Hepatocyte (in vitro differentiated cells): ENCODE measurements around the gene MAP3K2. TPM values are rescaled to one million over a fixed set of nuclear protein-coding genes. Genes with fewer than 3 reads are reported as not detected.
"Not testable (repeated sequence)": the region's sequence is repeated elsewhere in the genome, so short reads cannot be mapped to it uniquely, and the experiment has no call there.

Experiments
- DNase-seq: peaks from one replicate; pipeline ENCODE4 v3.0.0-alpha.2; 2016; ENCODE audit warnings: low spot score
- H2AFZ ChIP-seq: fragments of 200-600 bp; sonication (generic); 2 replicates; pipeline ENCODE4 v1.6.0; 2016; ENCODE audit warnings: antibody characterized with exemption, mild to moderate bottlenecking
- H3K27ac ChIP-seq: fragments of 200-600 bp; sonication (generic); 2 replicates; pipeline ENCODE4 v1.5.1; 2016; ENCODE audit warnings: mild to moderate bottlenecking
- H3K27me3 ChIP-seq: fragments of 200-600 bp; sonication (generic); 2 replicates; pipeline ENCODE4 v1.6.1; 2016
- H3K36me3 ChIP-seq: fragments of 200-600 bp; sonication (generic); replicated peaks from 2 replicates; pipeline ENCODE4 v1.5.1; 2016; ENCODE audit warnings: low read depth; ENCODE audit not compliant: insufficient read depth
- H3K4me1 ChIP-seq: fragments of 200-600 bp; sonication (generic); 2 replicates; pipeline ENCODE4 v1.5.1; 2016; ENCODE audit warnings: mild to moderate bottlenecking, moderate library complexity; ENCODE audit not compliant: insufficient read depth
- H3K4me2 ChIP-seq: fragments of 200-600 bp; sonication (generic); 2 replicates; pipeline ENCODE4 v1.6.0; 2016
- H3K4me3 ChIP-seq: fragments of 200-600 bp; sonication (generic); 2 replicates; pipeline ENCODE4 v1.5.1; 2016; ENCODE audit warnings: mild to moderate bottlenecking
- H3K79me2 ChIP-seq: fragments of 200-600 bp; sonication (generic); 2 replicates; pipeline ENCODE4 v1.6.0; 2017; ENCODE audit warnings: mild to moderate bottlenecking
- H3K9me2 ChIP-seq: fragments of 200-600 bp; sonication (generic); replicated peaks from 2 replicates; pipeline ENCODE4 v1.6.0; 2017; ENCODE audit warnings: mild to moderate bottlenecking; ENCODE audit not compliant: insufficient read depth
- H3K9me3 ChIP-seq: fragments of 200-600 bp; sonication (generic); 2 replicates; pipeline ENCODE4 v1.5.1; 2016; ENCODE audit warnings: low read depth, mild to moderate bottlenecking
- H4K20me1 ChIP-seq: fragments of 200-600 bp; sonication (generic); 2 replicates; pipeline ENCODE4 v1.6.0; 2016; ENCODE audit warnings: mild to moderate bottlenecking; ENCODE audit not compliant: insufficient read depth, poor library complexity, severe bottlenecking
- EZH2 ChIP-seq: fragments of 200-600 bp; sonication (generic); IDR thresholded peaks from 2 replicates; pipeline ENCODE4 v1.6.1; 2016; ENCODE audit warnings: antibody characterized with exemption, mild to moderate bottlenecking, borderline replicate concordance
- EZH2phosphoT487 ChIP-seq: fragments of 200-600 bp; sonication (generic); IDR thresholded peaks from one replicate; pipeline ENCODE4 v1.6.1; 2018; ENCODE audit warnings: antibody characterized with exemption, mild to moderate bottlenecking, low read depth, moderate library complexity; ENCODE audit not compliant: unreplicated experiment, severe bottlenecking
- WGBS: methylation state at CpG from one replicate; pipeline ENCODE4 v1.1.6; 2016; ENCODE audit warnings: low lambda C conversion rate; ENCODE audit errors: missing lambda C conversion rate; 5-methylcytosine and 5-hydroxymethylcytosine counted together
- polyA plus RNA-seq: library from polyadenylated mRNA; unstranded; fragments of >200 nt; fragmentation: Nextera tagmentation; extraction: Ambion mirVana; gene quantifications from 2 replicates; pipeline ENCODE4 v1.2.1, GENCODE V29; 2016
- total RNA-seq: library from RNA; depleted of rRNA; stranded (reverse); fragments of >200 nt; gene quantifications from 2 replicates; pipeline ENCODE4 v1.2.3, GENCODE V29; 2014
- TF ChIP-seq, protein P1 (sequence below): fragments of 200-600 bp; sonication (generic); IDR thresholded peaks from 2 replicates; pipeline ENCODE4 v1.5.1; 2016; ENCODE audit warnings: antibody characterized with exemption, mild to moderate bottlenecking; ENCODE audit not compliant: poor library complexity

Gene MAP3K2
- total and polyA plus RNA-seq, 2 experiments from 2014 or later: 28.5 to 52.5 TPM

DNA sequence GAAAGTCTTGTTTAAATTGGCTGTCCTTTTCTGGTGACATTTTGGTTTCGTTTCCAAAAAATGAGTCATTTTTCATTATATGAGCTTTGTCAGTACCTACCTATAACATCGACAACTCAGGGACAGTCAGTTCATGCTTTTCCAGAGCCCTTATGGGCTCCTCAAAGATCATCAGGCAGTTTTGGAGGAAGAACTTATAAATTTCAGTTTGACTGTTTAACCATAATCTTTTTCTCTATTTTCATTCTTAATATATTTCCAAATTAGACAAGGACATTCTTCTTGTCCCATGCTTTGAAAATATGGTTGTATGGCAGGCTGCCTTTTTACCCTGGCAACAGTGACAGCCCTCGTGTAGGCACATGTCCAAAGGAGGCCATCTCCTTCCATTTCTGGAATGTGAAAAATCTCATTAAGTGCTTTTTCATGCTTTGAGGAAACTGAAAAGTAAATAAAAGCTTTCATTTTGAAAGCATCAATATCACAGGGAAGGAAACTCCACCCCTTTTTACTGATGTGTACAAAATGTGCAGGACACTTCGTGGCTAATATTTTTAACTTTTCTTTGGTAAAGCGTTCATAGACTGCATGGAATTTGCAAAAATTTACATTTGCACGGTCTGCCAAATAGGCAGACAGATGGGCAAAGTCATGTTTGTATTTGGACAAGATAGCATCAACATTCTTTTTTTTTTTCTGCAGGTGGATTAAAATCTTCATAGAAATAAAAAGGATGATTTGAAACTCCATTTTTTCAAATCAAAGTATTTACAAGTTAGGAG is 23.3 kb upstream of the MAP3K2 start:
- Histone ChIP-seq H3K9me2 (no peaks in the 10 kb centered on the region), H3K4me3 (no peak overlapping the region), H2AFZ (peak overlapping the region; percentile 47), H3K27me3 (no peaks in the 10 kb centered on the region), H3K36me3 (no peaks in the 10 kb centered on the region), H3K9me3 (peaks cover 6% of the 10 kb centered on the region), H3K4me1 (peaks cover 29% of the 10 kb centered on the region), H3K4me2 (peak overlapping the region; percentile 66), H3K79me2 (no peaks in the 10 kb centered on the region), H4K20me1 (no peaks in the 10 kb centered on the region), H3K27ac (peak overlapping the region; percentile 78)
- TF ChIP-seq EZH2 (no peak), EZH2phosphoT487 (no peak)
- TF ChIP-seq, protein P1, sequence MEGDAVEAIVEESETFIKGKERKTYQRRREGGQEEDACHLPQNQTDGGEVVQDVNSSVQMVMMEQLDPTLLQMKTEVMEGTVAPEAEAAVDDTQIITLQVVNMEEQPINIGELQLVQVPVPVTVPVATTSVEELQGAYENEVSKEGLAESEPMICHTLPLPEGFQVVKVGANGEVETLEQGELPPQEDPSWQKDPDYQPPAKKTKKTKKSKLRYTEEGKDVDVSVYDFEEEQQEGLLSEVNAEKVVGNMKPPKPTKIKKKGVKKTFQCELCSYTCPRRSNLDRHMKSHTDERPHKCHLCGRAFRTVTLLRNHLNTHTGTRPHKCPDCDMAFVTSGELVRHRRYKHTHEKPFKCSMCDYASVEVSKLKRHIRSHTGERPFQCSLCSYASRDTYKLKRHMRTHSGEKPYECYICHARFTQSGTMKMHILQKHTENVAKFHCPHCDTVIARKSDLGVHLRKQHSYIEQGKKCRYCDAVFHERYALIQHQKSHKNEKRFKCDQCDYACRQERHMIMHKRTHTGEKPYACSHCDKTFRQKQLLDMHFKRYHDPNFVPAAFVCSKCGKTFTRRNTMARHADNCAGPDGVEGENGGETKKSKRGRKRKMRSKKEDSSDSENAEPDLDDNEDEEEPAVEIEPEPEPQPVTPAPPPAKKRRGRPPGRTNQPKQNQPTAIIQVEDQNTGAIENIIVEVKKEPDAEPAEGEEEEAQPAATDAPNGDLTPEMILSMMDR: no peak
- DNase-seq: peak; percentile 47
- WGBS: 32% methylated on average over 6 of the region's 6 CpGs

DNA sequence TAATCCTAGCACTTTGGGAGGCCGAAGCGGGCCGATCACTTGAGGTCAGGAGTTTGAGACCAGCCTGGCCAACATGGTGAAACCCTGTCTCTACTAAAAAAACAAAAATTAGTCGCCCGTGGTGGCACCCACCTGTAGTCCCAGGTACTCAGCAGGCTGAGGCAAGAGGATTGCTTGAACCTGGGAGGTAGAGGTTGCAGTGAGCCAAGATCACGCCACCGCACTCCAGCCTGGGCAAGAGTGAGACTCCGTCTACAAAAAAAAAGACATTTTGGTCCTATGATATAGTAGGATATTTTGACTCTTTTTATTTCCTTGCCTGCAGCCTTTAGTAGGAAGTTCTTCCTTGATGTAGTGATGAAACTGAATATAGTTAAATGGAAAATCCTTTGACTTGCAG is 21.9 kb upstream of the MAP3K2 start:
- DNase-seq, H3K9me3 ChIP-seq, H3K36me3 ChIP-seq, H2AFZ ChIP-seq, H3K79me2 ChIP-seq, H3K4me3 ChIP-seq, H3K9me2 ChIP-seq, H4K20me1 ChIP-seq, H3K4me2 ChIP-seq, H3K27me3 ChIP-seq: not testable (repeated sequence)
- Histone ChIP-seq H3K27ac (peak overlapping the region; percentile 78), H3K4me1 (peaks cover 26% of the 10 kb centered on the region)
- WGBS: 97% methylated on average over 8 of the region's 8 CpGs

DNA sequence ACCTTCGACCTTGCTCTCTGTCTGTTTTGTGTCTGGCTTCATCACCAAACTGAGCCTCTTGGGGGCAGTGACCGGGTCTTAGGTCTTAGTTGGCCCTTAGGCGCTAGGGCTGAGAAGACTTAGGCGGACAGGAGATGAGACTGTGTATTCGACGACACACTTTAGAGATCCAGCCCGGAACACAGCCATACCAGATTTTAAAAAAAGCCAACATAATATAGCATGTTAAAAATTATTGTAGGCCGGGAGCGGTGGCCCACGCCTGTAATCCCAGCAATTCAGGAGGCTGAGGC is 21.0 kb upstream of the MAP3K2 start:
- H3K4me3 ChIP-seq: peak overlapping the region; percentile 32
- H3K27ac ChIP-seq: peak overlapping the region; percentile 98
- H3K27me3 ChIP-seq: no peaks in the 10 kb centered on the region
- WGBS: 77% methylated on average over 10 of the region's 10 CpGs
- peaks cover 6% of the 10 kb centered on the region for H3K9me3 ChIP-seq
- peak overlapping the region; percentile 91 for H3K4me2 ChIP-seq
- no peaks in the 10 kb centered on the region for H3K79me2 ChIP-seq
- H3K36me3 ChIP-seq: no peaks in the 10 kb centered on the region
- peak overlapping the region; percentile 57 for H2AFZ ChIP-seq
- DNase-seq: no peak
- peaks cover 26% of the 10 kb centered on the region for H3K4me1 ChIP-seq
- no peaks in the 10 kb centered on the region for H4K20me1 ChIP-seq
- TF ChIP-seq, protein P1: no peak
- TF ChIP-seq EZH2phosphoT487 (no peak), EZH2 (no peak)
- H3K9me2 ChIP-seq: no peaks in the 10 kb centered on the region

DNA sequence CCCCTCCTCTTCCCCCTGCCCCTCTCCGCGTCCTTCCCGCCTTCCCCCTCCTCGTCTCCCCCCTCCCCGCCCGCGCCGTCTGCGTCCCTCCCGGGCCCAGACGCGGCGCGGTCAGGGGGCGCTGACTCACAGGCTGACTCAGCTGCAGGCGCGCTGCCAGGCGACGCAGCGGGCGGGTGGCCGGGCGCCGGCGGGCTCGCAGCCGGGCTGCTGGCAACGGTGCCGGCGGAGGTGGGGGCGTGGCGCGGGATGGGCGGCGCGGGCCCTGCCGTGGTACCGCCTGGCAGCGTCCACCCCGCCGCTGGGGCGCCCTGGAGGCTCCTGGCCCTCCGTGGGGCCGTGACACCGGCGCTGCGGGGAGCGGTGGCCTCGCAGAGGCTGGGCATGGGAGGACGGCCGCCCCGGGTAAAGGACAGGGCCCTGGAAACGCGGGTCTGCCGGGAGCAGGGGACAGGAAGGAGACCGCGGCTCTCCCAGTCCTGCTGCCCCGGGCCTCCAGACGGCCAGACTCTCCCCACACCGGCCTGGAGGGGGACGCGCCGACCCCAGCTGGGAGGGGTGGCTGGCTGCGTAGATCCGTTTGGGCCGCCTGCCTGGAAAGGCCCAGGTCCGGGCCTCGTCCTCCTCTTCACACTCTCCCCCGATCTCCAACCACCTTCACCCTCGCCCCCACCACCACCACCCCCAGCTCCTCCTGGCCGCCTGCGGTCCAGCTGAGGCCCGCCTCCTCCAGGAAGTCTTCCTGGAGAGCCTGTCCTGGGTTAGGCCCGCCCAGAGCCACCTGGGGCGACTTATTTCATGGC is 20.4 kb upstream of the MAP3K2 start:
- no peaks in the 10 kb centered on the region for H3K36me3 ChIP-seq
- peak overlapping the region; percentile 98 for H3K27ac ChIP-seq
- H3K27me3 ChIP-seq: no peaks in the 10 kb centered on the region
- H3K79me2 ChIP-seq: no peaks in the 10 kb centered on the region
- H3K9me2 ChIP-seq: no peaks in the 10 kb centered on the region
- peaks cover 26% of the 10 kb centered on the region for H3K4me1 ChIP-seq
- H3K4me2 ChIP-seq: peak overlapping the region; percentile 91
- peak overlapping the region; percentile 32 for H3K4me3 ChIP-seq
- no peaks in the 10 kb centered on the region for H4K20me1 ChIP-seq
- TF ChIP-seq EZH2: no peak
- no peak for TF ChIP-seq EZH2phosphoT487
- TF ChIP-seq, protein P1: no peak
- peak overlapping the region; percentile 57 for H2AFZ ChIP-seq
- DNase-seq: peak; percentile 98
- 7% methylated on average over 37 of the region's 75 CpGs for WGBS
- peaks cover 6% of the 10 kb centered on the region for H3K9me3 ChIP-seq
